ENCODE results near the gene PIGQ.

Gene PIGQ

GRCh38 chr16:563072-563644 is 6.6 kb upstream of the PIGQ start:
- in situ Hi-C loops (cut with MboI; ENCODE audit: low sequenced_read_pairs, unreplicated experiment), result no loop called here
- DNase-seq (ENCODE audit: low spot score), result no peak
- no peak for TF ChIP-seq CTCF (IDR thresholded peaks at IDR 0.05; ENCODE audit: borderline replicate concordance, control extremely low read depth, extremely low read depth, insufficient read depth, missing control alignments)

GRCh38 chr16:564690-565418 is 4.9 kb upstream of the PIGQ start:
- no peak for TF ChIP-seq CTCF (IDR thresholded peaks at IDR 0.05; ENCODE audit: borderline replicate concordance, control extremely low read depth, extremely low read depth, insufficient read depth, missing control alignments)
- no peak for DNase-seq (ENCODE audit: low spot score)
- in situ Hi-C loops (cut with MboI; ENCODE audit: low sequenced_read_pairs, unreplicated experiment), result no loop called here

GRCh38 chr16:565419-566330 is 4.1 kb upstream of the PIGQ start:
- TF ChIP-seq CTCF (IDR thresholded peaks at IDR 0.05; ENCODE audit: borderline replicate concordance, control extremely low read depth, extremely low read depth, insufficient read depth, missing control alignments), result no peak
- in situ Hi-C loops (cut with MboI; ENCODE audit: low sequenced_read_pairs, unreplicated experiment), result no loop called here
- no peak for DNase-seq (ENCODE audit: low spot score)

GRCh38 chr16:566475-567372 is 3.0 kb upstream of the PIGQ start, which contains the start of gene NHLRC4:
NHLRC4 (plus strand) TSS chr16:567005; CDS start chr16:568048, 1,043 bp downstream.
- peak; percentile 94 for DNase-seq (ENCODE audit: low spot score)
- in situ Hi-C loops (cut with MboI; ENCODE audit: low sequenced_read_pairs, unreplicated experiment), result no loop called here
- no peak for TF ChIP-seq CTCF (IDR thresholded peaks at IDR 0.05; ENCODE audit: borderline replicate concordance, control extremely low read depth, extremely low read depth, insufficient read depth, missing control alignments)

GRCh38 chr16:567373-568256 is 2.2 kb upstream of the PIGQ start:
- no peak for DNase-seq (ENCODE audit: low spot score)
- in situ Hi-C loops (cut with MboI; ENCODE audit: low sequenced_read_pairs, unreplicated experiment), result no loop called here
- no peak for TF ChIP-seq CTCF (IDR thresholded peaks at IDR 0.05; ENCODE audit: borderline replicate concordance, control extremely low read depth, extremely low read depth, insufficient read depth, missing control alignments)
